ENCODE results near the gene COPS7A.

DNA sequence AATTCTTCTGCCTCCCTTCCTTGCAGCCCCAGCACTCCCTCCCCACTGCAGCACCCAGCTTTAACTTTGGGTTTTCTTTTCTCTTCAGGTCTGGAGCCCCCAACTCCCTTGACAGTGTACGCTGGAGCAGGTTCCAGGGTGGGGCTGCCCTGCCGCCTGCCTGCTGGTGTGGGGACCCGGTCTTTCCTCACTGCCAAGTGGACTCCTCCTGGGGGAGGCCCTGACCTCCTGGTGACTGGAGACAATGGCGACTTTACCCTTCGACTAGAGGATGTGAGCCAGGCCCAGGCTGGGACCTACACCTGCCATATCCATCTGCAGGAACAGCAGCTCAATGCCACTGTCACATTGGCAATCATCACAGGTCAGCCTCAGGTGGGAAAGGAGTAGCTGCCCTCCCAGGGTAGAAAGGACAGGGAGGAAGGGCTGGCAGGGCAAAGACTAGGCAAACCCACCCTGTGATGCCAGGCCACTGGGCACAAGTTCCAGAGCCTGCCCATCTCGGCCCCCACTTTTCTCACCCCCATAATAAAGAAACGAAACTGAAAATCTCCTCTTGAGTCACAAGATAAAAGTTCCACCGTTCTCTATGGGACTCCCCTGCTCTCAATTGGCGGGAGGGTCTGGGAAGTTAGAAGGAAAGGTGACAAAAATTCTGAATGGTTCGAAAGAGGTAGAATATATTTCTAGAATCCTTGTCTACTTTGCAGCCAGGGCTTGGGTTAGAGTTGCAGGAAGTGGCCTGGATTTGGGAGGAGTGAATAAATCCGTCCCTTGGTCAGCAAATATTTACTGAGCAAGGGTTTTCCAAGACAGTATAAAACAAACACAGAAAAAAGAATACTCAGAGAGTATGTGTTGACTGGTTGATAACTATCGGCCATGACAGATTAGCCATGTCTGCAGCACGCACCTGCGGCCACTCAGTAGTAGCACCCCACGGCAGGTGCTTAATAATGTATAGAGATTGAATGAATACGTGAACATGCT lies 51.6 kb downstream of the COPS7A start:
- TF ChIP-seq CTCF (conservative IDR thresholded peaks at IDR 0.05; ENCODE audit: low read length) (no peak), EZH2phosphoT487 (IDR thresholded peaks at IDR 0.05; ENCODE audit: borderline replicate concordance, low read depth, low read length) (no peak)
